ENCODE measurements around the gene CHST1.

The CHST1 gene

GRCh38 chr11:45659818-45660160 is 5.6 kb downstream of the CHST1 start:
- DNase-seq (ENCODE audit: low read depth) = no peak

GRCh38 chr11:45659031-45659817 is 6.2 kb downstream of the CHST1 start:
- no peak for DNase-seq (ENCODE audit: low read depth)

- no peak for DNase-seq (ENCODE audit: low read depth)
Measured at GRCh38 chr11:45658292-45658991, 7.0 kb downstream of the CHST1 start.

GRCh38 chr11:45657496-45658260 is 7.7 kb downstream of the CHST1 start:
- DNase-seq (ENCODE audit: low read depth) = no peak

GRCh38 chr11:45655831-45656230 is 9.6 kb downstream of the CHST1 start:
- DNase-seq (ENCODE audit: low read depth) = no peak

GRCh38 chr11:45655347-45655756 is 10.1 kb downstream of the CHST1 start:
- peak; percentile 19 for DNase-seq (ENCODE audit: low read depth)

GRCh38 chr11:45655012-45655283 is 10.5 kb downstream of the CHST1 start:
- no peak for DNase-seq (ENCODE audit: low read depth)

GRCh38 chr11:45654231-45655011 is 11.0 kb downstream of the CHST1 start:
- DNase-seq (ENCODE audit: low read depth) = no peak

- DNase-seq (ENCODE audit: low read depth) = no peak
Measured at GRCh38 chr11:45653277-45653676, 12.1 kb downstream of the CHST1 start.

- DNase-seq (ENCODE audit: low read depth) = no peak
Measured at GRCh38 chr11:45652781-45653180, 12.6 kb downstream of the CHST1 start.

GRCh38 chr11:45651841-45652749 is 13.3 kb downstream of the CHST1 start:
- no peak for DNase-seq (ENCODE audit: low read depth)

- no peak for DNase-seq (ENCODE audit: low read depth)
Measured at GRCh38 chr11:45651156-45651555, 14.3 kb downstream of the CHST1 start.

GRCh38 chr11:45650166-45651095 is 15.0 kb downstream of the CHST1 start:
- DNase-seq (ENCODE audit: low read depth) = no peak

- DNase-seq (ENCODE audit: low read depth) = no peak
Measured at GRCh38 chr11:45649544-45650165, 15.8 kb downstream of the CHST1 start.

GRCh38 chr11:45648931-45649330 is 16.5 kb downstream of the CHST1 start:
- DNase-seq (ENCODE audit: low read depth) = no peak

GRCh38 chr11:45647786-45648185 is 17.6 kb downstream of the CHST1 start:
- DNase-seq (ENCODE audit: low read depth) = no peak

- DNase-seq (ENCODE audit: low read depth) = no peak
Measured at GRCh38 chr11:45647329-45647728, 18.1 kb downstream of the CHST1 start.

- DNase-seq (ENCODE audit: low read depth) = no peak
Measured at GRCh38 chr11:45646275-45646927, 19.0 kb downstream of the CHST1 start.
